ENCODE measurements around the gene CAB39. TPM values are rescaled to one million over a fixed set of nuclear protein-coding genes. Genes with fewer than 3 reads are reported as not detected.

CAB39 gene
- total RNA-seq, 1 donor from 2014 or later = 96.3 TPM

GRCh38 chr2:230668184-230668938, 44.3 kb upstream of the CAB39 start:
- no peak for TF ChIP-seq CTCF (conservative IDR thresholded peaks at IDR 0.05; ENCODE audit: low read depth, low read length)
- no peak overlapping the region for H3K4me3 ChIP-seq (ENCODE audit: low read depth, low read length)
- no peak for DNase-seq (ENCODE audit: low read depth)

DNA sequence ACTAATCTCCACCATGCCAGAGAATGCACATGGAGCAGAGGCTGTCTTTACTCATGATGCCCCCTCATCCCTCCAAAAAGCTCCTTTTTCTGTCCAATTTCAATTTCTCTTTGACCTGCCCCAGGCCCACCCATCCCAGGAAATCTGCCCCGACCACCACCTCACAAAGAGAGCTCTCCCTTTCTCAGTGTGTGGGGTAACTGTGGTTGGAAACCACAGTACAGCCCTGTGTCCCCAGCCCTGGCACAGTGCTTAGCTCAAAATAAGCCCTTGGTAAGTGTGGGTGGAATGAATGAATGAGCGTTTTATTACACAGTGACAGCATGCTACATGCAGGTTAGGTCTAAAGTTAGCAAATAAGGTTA, 43.7 kb upstream of the CAB39 start:
- TF ChIP-seq CTCF (conservative IDR thresholded peaks at IDR 0.05; ENCODE audit: low read depth, low read length) = no peak

DNA sequence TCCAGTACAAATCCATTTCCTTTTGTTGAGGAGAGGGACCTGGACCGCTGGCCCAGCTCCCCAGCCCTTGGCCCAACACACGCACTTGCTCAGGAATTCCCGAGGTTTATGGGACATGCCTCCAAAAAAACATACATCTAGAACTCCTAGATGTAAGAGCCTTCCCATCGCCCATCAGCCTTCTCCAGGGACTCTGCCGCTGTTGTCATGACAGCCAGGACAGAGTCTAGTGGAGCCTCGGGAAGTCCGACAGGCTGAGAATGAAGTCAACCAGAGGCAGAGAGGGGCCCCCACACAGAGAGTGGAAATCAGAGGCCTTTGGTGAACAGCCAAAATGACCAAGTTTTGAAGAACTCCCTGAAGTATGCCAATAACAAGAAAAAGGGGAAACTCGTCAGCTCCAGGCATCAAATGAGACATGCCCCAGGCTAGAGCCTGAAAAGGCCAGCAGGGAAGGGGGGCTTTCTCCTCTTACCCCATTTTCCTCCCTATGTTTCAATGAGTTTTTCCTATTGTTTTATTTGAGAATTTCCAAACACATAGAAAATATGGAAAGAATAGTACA, 43.2 kb upstream of the CAB39 start:
- H3K4me3 ChIP-seq (ENCODE audit: low read depth, low read length) = no peak overlapping the region
- TF ChIP-seq CTCF (conservative IDR thresholded peaks at IDR 0.05; ENCODE audit: low read depth, low read length) = no peak
- no peak for DNase-seq (ENCODE audit: low read depth)

More for the DNA sequence above, 43.7 kb upstream of the CAB39 start:
- DNase-seq (ENCODE audit: low read depth) = no peak
- no peak overlapping the region for H3K4me3 ChIP-seq (ENCODE audit: low read depth, low read length)

DNA sequence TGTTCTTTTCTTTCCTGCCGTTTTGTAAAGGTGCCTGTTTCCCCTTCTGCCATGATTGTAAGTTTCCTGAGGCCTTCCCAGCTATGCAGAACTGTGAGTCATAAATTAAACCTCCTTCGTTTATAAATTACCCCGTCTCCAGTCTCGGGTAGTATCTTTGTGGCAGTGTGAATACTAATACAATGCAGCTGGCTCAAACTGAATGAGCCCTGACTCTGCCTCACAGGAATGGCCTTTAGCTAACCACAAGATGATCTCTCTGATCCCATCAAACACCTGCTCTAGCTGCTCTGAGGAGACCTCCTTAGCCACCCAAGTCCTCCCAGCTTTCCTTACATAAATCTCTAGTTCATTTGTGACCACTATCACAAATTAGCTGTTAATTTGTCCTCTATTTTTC, 41.5 kb upstream of the CAB39 start:
- peak; percentile 84 for DNase-seq (ENCODE audit: low read depth)
- no peak for TF ChIP-seq CTCF (conservative IDR thresholded peaks at IDR 0.05; ENCODE audit: low read depth, low read length)
- H3K4me3 ChIP-seq (ENCODE audit: low read depth, low read length) = no peak overlapping the region

DNA sequence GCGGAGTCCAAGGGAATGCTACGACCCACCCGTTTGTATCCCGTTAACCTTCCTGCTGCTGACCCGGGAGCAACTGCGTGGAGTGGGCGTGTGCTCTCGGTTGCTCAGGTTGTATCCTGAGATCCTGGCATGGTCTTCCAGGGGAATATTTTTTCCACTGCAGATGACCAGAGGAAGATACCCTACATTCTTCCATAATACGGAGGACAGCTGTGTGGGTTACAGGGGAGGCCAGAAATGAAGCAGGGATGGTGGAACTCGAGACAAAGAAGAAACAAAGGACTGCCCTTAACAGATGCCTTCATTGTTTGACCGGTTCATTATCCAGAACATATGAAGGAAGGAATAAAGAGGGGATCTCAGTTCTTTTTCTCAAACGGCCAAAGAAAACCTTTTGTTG, 39.8 kb upstream of the CAB39 start:
- no peak for DNase-seq (ENCODE audit: low read depth)
- no peak overlapping the region for H3K4me3 ChIP-seq (ENCODE audit: low read depth, low read length)
- TF ChIP-seq CTCF (conservative IDR thresholded peaks at IDR 0.05; ENCODE audit: low read depth, low read length) = no peak

DNA sequence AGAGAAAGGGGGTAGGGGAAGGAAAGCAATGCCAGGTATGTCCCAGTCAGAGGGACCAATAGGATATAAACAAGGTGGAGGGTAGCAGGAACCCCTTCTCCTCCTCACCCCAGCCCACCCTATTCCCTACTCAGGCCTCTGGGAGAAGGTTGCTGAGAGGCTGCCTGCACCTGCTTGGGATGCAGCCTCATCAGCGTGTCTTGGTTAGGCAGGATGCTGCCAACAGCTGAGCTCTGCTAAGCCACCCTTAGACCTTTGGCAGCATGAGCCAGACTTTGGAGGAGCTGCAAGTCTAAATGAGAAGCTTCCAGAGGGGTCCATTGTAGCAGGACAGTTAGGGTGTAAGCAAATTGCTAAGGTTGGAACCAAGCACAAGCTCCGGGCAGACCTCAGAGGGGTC, 38.2 kb upstream of the CAB39 start:
- no peak for TF ChIP-seq CTCF (conservative IDR thresholded peaks at IDR 0.05; ENCODE audit: low read depth, low read length)
- no peak for DNase-seq (ENCODE audit: low read depth)
- no peak overlapping the region for H3K4me3 ChIP-seq (ENCODE audit: low read depth, low read length)
